RWPE2 (cell line): ENCODE data around the gene NIPAL3.
"Not testable (repeated sequence)": the region's sequence is repeated elsewhere in the genome, so short reads cannot be mapped to it uniquely, and the experiment has no call there.

Experiments
- ATAC-seq: fragments of 200-7000 bp; cut with Tn5 transposase; 3 replicates; pipeline ENCODE4 v1.9.1; 2021; ENCODE audit warnings: low read depth
- DNase-seq: peaks from one replicate; pipeline ENCODE4 v3.0.0-alpha.2; 2020; ENCODE audit warnings: low spot score
- H3K27ac ChIP-seq: fragments of 450-650 bp; 2 replicates; pipeline ENCODE4 v1.5.1; 2017; ENCODE audit warnings: mild to moderate bottlenecking; ENCODE audit not compliant: poor library complexity, severe bottlenecking
- H3K27me3 ChIP-seq: fragments of 250-450 bp; sonication (Bioruptor Pico); 2 replicates; pipeline ENCODE4 v1.5.1; 2021; ENCODE audit warnings: mild to moderate bottlenecking, moderate library complexity; ENCODE audit not compliant: insufficient read depth, poor library complexity, severe bottlenecking
- H3K36me3 ChIP-seq: fragments of 250-450 bp; sonication (Bioruptor Pico); 2 replicates; pipeline ENCODE4 v1.5.1; 2020; ENCODE audit warnings: low read depth, mild to moderate bottlenecking, moderate library complexity
- H3K4me1 ChIP-seq: fragments of 250-450 bp; sonication (Bioruptor Pico); 2 replicates; pipeline ENCODE4 v1.5.1; 2021; ENCODE audit warnings: mild to moderate bottlenecking, moderate library complexity; ENCODE audit not compliant: insufficient read depth, poor library complexity, severe bottlenecking
- H3K4me3 ChIP-seq: fragments of 250-450 bp; sonication (Bioruptor Pico); 2 replicates; pipeline ENCODE4 v1.5.1; 2021; ENCODE audit warnings: mild to moderate bottlenecking, moderate library complexity; ENCODE audit not compliant: severe bottlenecking
- H3K9me3 ChIP-seq: fragments of 250-450 bp; sonication (Bioruptor Pico); 2 replicates; pipeline ENCODE4 v1.5.1; 2021; ENCODE audit warnings: mild to moderate bottlenecking, moderate library complexity; ENCODE audit not compliant: severe bottlenecking
- TF ChIP-seq, protein P1 (sequence below): fragments of 450-650 bp; IDR thresholded peaks from one replicate; pipeline ENCODE4 v1.5.1; 2017; ENCODE audit warnings: mild to moderate bottlenecking, moderate library complexity; ENCODE audit not compliant: poor library complexity, severe bottlenecking

The NIPAL3 gene

DNA sequence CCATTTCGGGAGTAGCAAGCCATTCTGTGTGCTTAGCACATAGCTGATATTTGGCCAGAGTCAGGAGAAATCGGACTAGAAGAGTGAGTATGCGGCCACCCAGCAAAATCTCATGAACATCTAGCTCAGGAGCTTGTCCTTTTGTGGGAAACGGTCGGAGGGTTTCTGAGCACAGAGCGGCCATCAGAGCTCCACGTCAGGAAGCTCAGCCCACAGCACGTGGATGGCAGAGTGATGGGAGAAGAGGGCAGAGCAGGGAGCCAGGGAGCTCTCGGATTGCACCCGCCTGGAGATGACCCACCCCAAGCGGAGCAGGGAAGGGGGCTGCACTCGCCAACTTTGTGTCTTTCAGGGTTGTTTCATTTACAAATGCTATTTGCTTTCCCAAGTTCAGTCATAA lies 100.9 kb downstream of the NIPAL3 start:
- no peak for DNase-seq

DNA sequence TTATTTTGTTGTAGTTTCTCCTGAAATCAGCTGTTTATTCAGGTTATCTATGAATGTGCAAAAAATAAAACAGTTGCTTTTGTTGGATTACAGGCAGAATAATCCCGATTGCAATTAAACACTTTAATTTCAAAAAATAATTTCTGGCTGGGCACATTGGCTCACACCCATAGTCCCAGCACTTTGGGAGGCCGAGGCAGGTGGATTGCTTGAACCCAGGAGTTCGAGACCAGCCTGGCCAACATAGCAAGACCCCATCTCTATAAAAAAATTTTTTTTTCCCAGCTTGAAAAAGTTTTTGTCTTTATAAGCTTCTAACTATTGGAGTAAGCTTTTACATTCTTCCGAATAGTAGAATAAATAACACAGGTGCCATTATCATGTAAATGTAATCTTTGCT lies 102.3 kb downstream of the NIPAL3 start:
- Histone ChIP-seq H3K36me3 (peaks cover 11% of the 10 kb centered on the region), H3K27ac (no peak overlapping the region), H3K4me3 (no peak overlapping the region), H3K9me3 (no peaks in the 10 kb centered on the region), H3K4me1 (peaks cover 12% of the 10 kb centered on the region), H3K27me3 (no peaks in the 10 kb centered on the region)
- ATAC-seq = no peak
- DNase-seq = no peak
- TF ChIP-seq, protein P1, sequence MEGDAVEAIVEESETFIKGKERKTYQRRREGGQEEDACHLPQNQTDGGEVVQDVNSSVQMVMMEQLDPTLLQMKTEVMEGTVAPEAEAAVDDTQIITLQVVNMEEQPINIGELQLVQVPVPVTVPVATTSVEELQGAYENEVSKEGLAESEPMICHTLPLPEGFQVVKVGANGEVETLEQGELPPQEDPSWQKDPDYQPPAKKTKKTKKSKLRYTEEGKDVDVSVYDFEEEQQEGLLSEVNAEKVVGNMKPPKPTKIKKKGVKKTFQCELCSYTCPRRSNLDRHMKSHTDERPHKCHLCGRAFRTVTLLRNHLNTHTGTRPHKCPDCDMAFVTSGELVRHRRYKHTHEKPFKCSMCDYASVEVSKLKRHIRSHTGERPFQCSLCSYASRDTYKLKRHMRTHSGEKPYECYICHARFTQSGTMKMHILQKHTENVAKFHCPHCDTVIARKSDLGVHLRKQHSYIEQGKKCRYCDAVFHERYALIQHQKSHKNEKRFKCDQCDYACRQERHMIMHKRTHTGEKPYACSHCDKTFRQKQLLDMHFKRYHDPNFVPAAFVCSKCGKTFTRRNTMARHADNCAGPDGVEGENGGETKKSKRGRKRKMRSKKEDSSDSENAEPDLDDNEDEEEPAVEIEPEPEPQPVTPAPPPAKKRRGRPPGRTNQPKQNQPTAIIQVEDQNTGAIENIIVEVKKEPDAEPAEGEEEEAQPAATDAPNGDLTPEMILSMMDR = no peak

More for the DNA sequence above, 100.9 kb downstream of the NIPAL3 start:
- Histone ChIP-seq H3K27me3 (no peaks in the 10 kb centered on the region), H3K9me3 (no peaks in the 10 kb centered on the region), H3K4me3 (no peak overlapping the region), H3K36me3 (peaks cover 11% of the 10 kb centered on the region), H3K4me1 (peaks cover 12% of the 10 kb centered on the region), H3K27ac (no peak overlapping the region)
- TF ChIP-seq, protein P1 = no peak
- no peak for ATAC-seq

DNA sequence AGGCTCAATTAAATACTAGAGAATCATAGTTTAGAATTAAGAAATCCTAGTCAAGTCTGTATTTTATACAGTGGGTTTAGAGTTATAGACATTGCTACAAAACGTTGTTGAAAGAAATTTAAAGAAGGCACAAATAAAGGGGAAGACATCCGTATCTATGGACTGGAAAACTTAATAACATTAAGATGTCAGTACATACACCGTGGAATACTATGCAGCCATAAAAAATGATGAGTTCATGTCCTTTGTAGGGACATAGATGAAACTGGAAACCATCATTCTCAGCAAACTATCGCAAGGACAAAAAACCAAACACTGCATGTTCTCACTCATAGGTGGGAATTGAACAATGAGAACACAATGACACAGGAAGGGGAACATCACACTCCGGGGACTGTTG lies 104.7 kb downstream of the NIPAL3 start:
- H3K4me1 ChIP-seq, H3K9me3 ChIP-seq, DNase-seq, ATAC-seq, H3K27me3 ChIP-seq, H3K4me3 ChIP-seq, H3K27ac ChIP-seq: not testable (repeated sequence)
- H3K36me3 ChIP-seq = peaks cover 11% of the 10 kb centered on the region
